NCI-H1694 treated with DMSO at 0.1 percent for 48 hours (cell line): Measurements from ENCODE around the gene ZNF786.

Experiments
- DNase-seq: peaks from one replicate; lab custom pipeline; 2025; lab: John Stamatoyannopoulos, UW

ZNF786 gene

DNA sequence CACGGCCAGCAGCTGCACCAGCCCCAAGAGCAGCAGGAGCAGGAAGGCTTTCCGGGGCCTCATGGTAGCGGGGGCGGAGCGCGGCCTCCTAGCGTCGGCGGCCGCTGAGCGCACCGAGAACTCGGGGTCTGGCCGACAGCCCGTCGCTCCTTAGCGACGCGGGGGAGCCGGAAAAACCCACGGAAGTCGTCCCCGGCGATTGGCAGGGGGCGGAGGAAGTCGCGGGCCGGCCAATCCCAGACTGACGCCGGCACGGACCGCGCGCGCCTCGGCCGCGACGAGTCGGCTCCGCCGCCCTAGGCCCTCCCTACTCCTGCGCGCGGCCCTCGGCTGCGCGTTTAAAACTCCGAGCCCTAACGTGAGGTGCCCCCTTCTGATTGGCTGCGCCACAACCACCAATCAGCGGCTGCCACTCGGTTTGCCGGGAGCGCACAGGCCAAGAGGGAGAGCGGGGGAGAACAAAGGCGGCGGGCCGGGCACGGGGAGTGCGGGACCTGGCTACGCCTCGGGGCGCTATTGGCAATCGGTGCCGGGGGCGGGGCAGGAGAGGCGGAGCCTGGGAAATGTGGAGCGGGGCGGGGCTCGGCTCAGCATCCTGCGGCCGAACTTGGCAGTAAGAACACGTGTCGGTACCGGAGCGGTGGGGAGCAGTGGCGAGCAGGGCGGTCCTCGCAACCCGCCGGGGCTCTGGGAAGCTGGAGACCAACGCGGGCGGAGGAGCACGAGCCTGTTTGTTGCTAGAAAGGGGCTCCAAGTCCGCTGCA is 62.0 kb downstream of the ZNF786 start, which contains the start of gene PDIA4:
PDIA4 (minus strand) TSS at position 160 of the 764 bp plus-strand sequence; CDS start at position 63, 97 bp downstream.
- peak; percentile 97 for DNase-seq

DNA sequence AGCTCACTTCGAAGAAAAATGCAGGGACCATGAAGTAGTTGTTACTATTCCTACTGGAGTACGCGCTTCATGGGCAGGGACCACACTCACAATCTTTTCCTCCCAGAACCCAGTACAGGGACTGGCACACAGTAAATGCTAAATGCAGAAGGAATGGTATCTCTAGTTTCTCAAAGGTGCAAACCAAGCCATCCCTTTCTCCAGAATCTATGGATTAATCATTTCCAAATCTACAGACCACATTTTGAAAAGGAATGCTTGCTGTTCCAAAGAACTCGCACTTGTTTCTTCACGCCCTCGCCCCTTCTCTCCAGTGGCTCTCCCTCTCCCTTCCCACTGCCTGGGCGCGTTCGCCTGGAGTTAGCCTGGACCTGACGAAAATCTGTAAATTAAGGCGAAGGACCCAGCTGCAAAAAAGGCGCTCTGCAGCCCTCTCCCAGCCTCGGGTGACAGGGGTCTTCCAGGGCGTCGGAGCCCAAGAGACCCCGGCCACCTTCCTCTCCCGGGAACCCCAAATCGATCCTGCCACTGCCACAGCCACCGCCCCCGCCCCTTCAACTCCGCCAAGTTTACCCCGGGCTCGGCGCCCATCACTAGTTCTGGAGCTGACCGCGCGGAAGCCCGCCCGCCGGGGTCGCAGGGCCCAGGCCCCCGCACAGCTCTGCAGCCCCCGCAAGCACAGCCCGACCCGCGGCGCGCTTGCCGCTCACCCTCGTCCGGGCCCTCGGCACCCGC is 62.7 kb downstream of the ZNF786 start:
- DNase-seq, result no peak

GRCh38 chr7:149027055-149027454 is 63.5 kb downstream of the ZNF786 start:
- no peak for DNase-seq

DNA sequence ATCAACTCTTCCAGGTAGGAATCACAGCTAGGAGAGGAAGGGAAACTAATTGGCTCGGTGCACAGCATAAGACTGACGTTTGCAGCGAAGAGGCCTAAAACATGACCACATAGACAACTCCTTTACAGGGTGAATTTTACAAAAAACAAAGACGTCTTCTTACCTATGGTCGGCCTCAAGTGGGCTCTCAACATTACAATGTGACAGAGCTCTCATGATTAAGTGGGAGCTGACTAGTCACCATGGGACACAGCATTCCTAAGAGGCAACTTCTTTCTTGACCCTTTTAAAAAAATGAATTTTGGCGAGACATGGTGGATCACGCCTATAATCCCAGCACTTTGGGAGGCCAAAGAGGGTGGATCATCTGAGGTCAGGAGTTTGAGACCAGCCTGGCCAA is 66.9 kb downstream of the ZNF786 start:
- DNase-seq, result no peak

- DNase-seq, result no peak
These were observed 67.7 kb downstream of the ZNF786 start for GRCh38 chr7:149022756-149023360.

- DNase-seq, result no peak
These were observed 68.8 kb downstream of the ZNF786 start for GRCh38 chr7:149021725-149022062.

GRCh38 chr7:149020483-149020882 is 70.0 kb downstream of the ZNF786 start:
- DNase-seq, result no peak
